HCT116 (cell line): ENCODE results near the gene PTPN23. TPM values are rescaled to one million over a fixed set of nuclear protein-coding genes. Genes with fewer than 3 reads are reported as not detected.

Experiments used
- ATAC-seq: fragments of 200-7000 bp; cut with Tn5 transposase; 2 replicates; pipeline ENCODE4 v1.9.1; 2020; ENCODE audit warnings: mild to moderate bottlenecking, moderate library complexity
- BruUV-seq: library from RNA; stranded (reverse); fragments of 400-500 nt; replicated peaks from 2 replicates; lab custom pipeline; 2021; lab: Mats Ljungman, UMichigan
- CTCF ChIA-PET: fragments of 300-600 bp; sonication (Branson Sonifier 250); formaldehyde crosslinking; loops from one replicate; lab custom pipeline; 2021; ENCODE audit warnings: antibody characterized with exemption; lab: Charles Lee
- POLR2A ChIA-PET: fragments of 300-600, 350-600 bp; sonication (Branson Sonifier 250); formaldehyde crosslinking; loops from one replicate; lab custom pipeline; 2021; ENCODE audit warnings: antibody characterized with exemption; lab: Charles Lee
- RAD21 ChIA-PET, 2 experiments: fragments of 300-600 bp; sonication (Branson Sonifier 250); formaldehyde crosslinking; loops; one replicate each; lab custom pipeline; 2023; ENCODE audit warnings: low total read pairs in 2 of 2; ENCODE audit not compliant: uncharacterized antibody in 2 of 2, unreplicated experiment in 2 of 2, low non-redundant PET in 1 of 2; lab: Charles Lee
- DNase-seq: peaks from one replicate; pipeline ENCODE4 v3.0.0-alpha.2; 2010; ENCODE audit warnings: low read depth, low spot score
- H2AFZ ChIP-seq: fragments of 200-600 bp; shearing (Covaris generic), sonication (generic); 2 replicates; pipeline ENCODE4 v1.6.1; 2017; ENCODE audit warnings: low read depth, mixed run types, mixed read lengths, antibody characterized with exemption, low read length; ENCODE audit not compliant: poor library complexity, severe bottlenecking
- H3K27ac ChIP-seq: 2 replicates; pipeline ENCODE4 v1.5.1; 2012; ENCODE audit warnings: low read depth, low read length
- H3K27me3 ChIP-seq: fragments of 200-600 bp; sonication (generic); 2 replicates; pipeline ENCODE4 v1.6.1; 2016; ENCODE audit warnings: mixed run types, low read length, mixed read lengths; ENCODE audit not compliant: insufficient read depth
- H3K36me3 ChIP-seq, 2 experiments: fragments of 200-500 bp in 1 of 2; fragments of 200-600 bp in 1 of 2; sonication (Bioruptor generic) in 1 of 2; sonication (generic) in 1 of 2; 2 replicates each; pipeline versions ENCODE4 v1.5.1 to v1.6.1; 2014 to 2016; ENCODE audit warnings: low read length in 2 of 2, inconsistent platforms in 1 of 2, mixed read lengths in 1 of 2, mixed run types in 1 of 2; ENCODE audit not compliant: insufficient read depth in 2 of 2, control insufficient read depth in 1 of 2
- H3K4me1 ChIP-seq, 2 experiments: fragments of 200-600 bp in 1 of 2; sonication (generic) in 1 of 2; 2 replicates each; pipeline versions ENCODE4 v1.5.1 to v1.6.1; 2012 to 2017; ENCODE audit warnings: low read length in 2 of 2, inconsistent platforms in 1 of 2, mild to moderate bottlenecking in 1 of 2, mixed read lengths in 1 of 2, mixed run types in 1 of 2, moderate library complexity in 1 of 2; ENCODE audit not compliant: insufficient read depth in 2 of 2, control insufficient read depth in 1 of 2
- H3K4me2 ChIP-seq: fragments of 200-600 bp; sonication (generic); 2 replicates; pipeline ENCODE4 v1.6.1; 2017; ENCODE audit warnings: mixed run types, low read length, mixed read lengths
- H3K4me3 ChIP-seq, 2 experiments: fragments of 200-600 bp in 1 of 2; sonication (generic) in 1 of 2; replicated peaks in 1 of 2; 2 replicates each; pipeline ENCODE4 v1.5.1; 2011 to 2016; ENCODE audit warnings: low read length in 2 of 2, control low read depth in 1 of 2, low read depth in 1 of 2, mild to moderate bottlenecking in 1 of 2, mixed read lengths in 1 of 2, mixed run types in 1 of 2
- H3K79me2 ChIP-seq: fragments of 200-600 bp; sonication (generic); 2 replicates; pipeline ENCODE4 v1.6.1; 2017; ENCODE audit warnings: mild to moderate bottlenecking, mixed run types, low read length, moderate library complexity, mixed read lengths; ENCODE audit not compliant: insufficient read depth
- H3K9ac ChIP-seq: fragments of 200-600 bp; sonication (generic); 2 replicates; pipeline ENCODE4 v1.6.1; 2016; ENCODE audit warnings: low read length, mixed read lengths
- H3K9me2 ChIP-seq: fragments of 200-600 bp; sonication (generic), shearing (Covaris generic); 2 replicates; pipeline ENCODE4 v1.6.1; 2017; ENCODE audit warnings: mixed run types, mild to moderate bottlenecking, moderate library complexity; ENCODE audit not compliant: insufficient read depth
- H3K9me3 ChIP-seq, 2 experiments: fragments of 200-500 bp in 1 of 2; fragments of 200-600 bp in 1 of 2; sonication (Bioruptor generic) in 1 of 2; sonication (generic) in 1 of 2; 2 replicates each; pipeline ENCODE4 v1.6.1; 2014 to 2017; ENCODE audit warnings: low read length in 2 of 2, mixed read lengths in 2 of 2, inconsistent platforms in 1 of 2, low read depth in 1 of 2, mild to moderate bottlenecking in 1 of 2, mixed run types in 1 of 2, moderate library complexity in 1 of 2; ENCODE audit not compliant: control insufficient read depth in 1 of 2, insufficient read depth in 1 of 2
- H4K20me1 ChIP-seq: fragments of 200-600 bp; sonication (generic), shearing (Covaris generic); 2 replicates; pipeline ENCODE4 v1.6.1; 2017; ENCODE audit warnings: mixed run types, mild to moderate bottlenecking, moderate library complexity; ENCODE audit not compliant: insufficient read depth
- ATF3 ChIP-seq: IDR thresholded peaks from 2 replicates; pipeline ENCODE4 v1.6.1; 2012
- CBX3 ChIP-seq: IDR thresholded peaks from 2 replicates; pipeline ENCODE4 v1.6.1; 2012; ENCODE audit warnings: low read depth
- CEBPB ChIP-seq: IDR thresholded peaks from 2 replicates; pipeline ENCODE4 v1.6.1; 2012; ENCODE audit warnings: low read depth
- CTCF ChIP-seq, 3 experiments: fragments of 200-600 bp in 1 of 3; sonication (generic) in 1 of 3; IDR thresholded peaks in 2 of 3; conservative IDR thresholded peaks in 1 of 3; 2 replicates each; pipeline ENCODE4 v1.5.1; 2012 to 2017; ENCODE audit warnings: low read depth in 2 of 3, low read length in 2 of 3, antibody characterized with exemption in 1 of 3, borderline replicate concordance in 1 of 3, control low read depth in 1 of 3, mild to moderate bottlenecking in 1 of 3, mixed read lengths in 1 of 3, mixed run types in 1 of 3, moderate library complexity in 1 of 3; ENCODE audit not compliant: insufficient read depth in 1 of 3
- EGR1 ChIP-seq: IDR thresholded peaks from 2 replicates; pipeline ENCODE4 v1.6.1; 2012; ENCODE audit warnings: low read depth
- EZH2 ChIP-seq: fragments of 200-600 bp; sonication (generic); IDR thresholded peaks from 2 replicates; pipeline ENCODE4 v1.6.1; 2017; ENCODE audit warnings: antibody characterized with exemption, mixed run types
- EZH2phosphoT487 ChIP-seq: fragments of 200-600 bp; IDR thresholded peaks from 2 replicates; pipeline ENCODE4 v1.6.1; 2018; ENCODE audit warnings: antibody characterized with exemption, borderline replicate concordance
- FOSL1 ChIP-seq: IDR thresholded peaks from 2 replicates; pipeline ENCODE4 v1.6.1; 2012; ENCODE audit warnings: low read depth
- JUND ChIP-seq: IDR thresholded peaks from 2 replicates; pipeline ENCODE4 v1.6.1; 2012
- MAX ChIP-seq: IDR thresholded peaks from 2 replicates; pipeline ENCODE4 v1.6.1; 2012
- POLR2A ChIP-seq: IDR thresholded peaks from 2 replicates; pipeline ENCODE4 v1.7.0; 2011; ENCODE audit warnings: borderline replicate concordance; ENCODE audit not compliant: insufficient read depth, insufficient read length; ENCODE audit errors: extremely low read depth
- POLR2AphosphoS5 ChIP-seq: IDR thresholded peaks from 2 replicates; pipeline ENCODE4 v1.6.1; 2011; ENCODE audit warnings: mild to moderate bottlenecking, low read depth, low read length, moderate library complexity
- RAD21 ChIP-seq: IDR thresholded peaks from 2 replicates; pipeline ENCODE4 v1.6.1; 2012; ENCODE audit warnings: low read depth, mild to moderate bottlenecking
- REST ChIP-seq: IDR thresholded peaks from 2 replicates; pipeline ENCODE4 v1.6.1; 2012; ENCODE audit warnings: low read depth
- SIN3A ChIP-seq: IDR thresholded peaks from 2 replicates; pipeline ENCODE4 v1.6.1; 2012; ENCODE audit warnings: low read depth
- SRF ChIP-seq: IDR thresholded peaks from 2 replicates; pipeline ENCODE4 v1.6.1; 2012; ENCODE audit warnings: low read depth
- YY1 ChIP-seq: IDR thresholded peaks from 2 replicates; pipeline ENCODE4 v1.6.1; 2011; ENCODE audit warnings: low read length, low read depth, moderate library complexity, mild to moderate bottlenecking; ENCODE audit not compliant: insufficient replicate concordance; ENCODE audit errors: extremely low read depth
- ZFX ChIP-seq: fragments of 450-650 bp; IDR thresholded peaks from 2 replicates; pipeline ENCODE4 v1.6.1; 2017
- ZNF274 ChIP-seq: fragments of 200-500 bp; sonication (Bioruptor generic); IDR thresholded peaks from 2 replicates; pipeline ENCODE4 v1.6.1; 2014; ENCODE audit warnings: mild to moderate bottlenecking, low read depth, low read length, inconsistent platforms
- intact Hi-C: fragments of 100-400 bp; cut with micrococcal nuclease; formaldehyde crosslinking; loops from 2 replicates; pipeline ENCODE4 v1.10.0; 2022
- total RNA-seq: library from RNA; stranded (reverse); gene quantifications from one replicate; pipeline ENCODE4 v1.2.1, GENCODE V29; 2021; ENCODE audit not compliant: unreplicated experiment

The PTPN23 gene
- total RNA-seq, 1 experiment from 2014 or later = 56.5 TPM

- no peak for TF ChIP-seq POLR2AphosphoS5
- TF ChIP-seq, all 23 proteins: peak for 0
These were observed 30.2 kb downstream of the PTPN23 start (continued) for GRCh38 chr3:47410801-47411646.

DNA sequence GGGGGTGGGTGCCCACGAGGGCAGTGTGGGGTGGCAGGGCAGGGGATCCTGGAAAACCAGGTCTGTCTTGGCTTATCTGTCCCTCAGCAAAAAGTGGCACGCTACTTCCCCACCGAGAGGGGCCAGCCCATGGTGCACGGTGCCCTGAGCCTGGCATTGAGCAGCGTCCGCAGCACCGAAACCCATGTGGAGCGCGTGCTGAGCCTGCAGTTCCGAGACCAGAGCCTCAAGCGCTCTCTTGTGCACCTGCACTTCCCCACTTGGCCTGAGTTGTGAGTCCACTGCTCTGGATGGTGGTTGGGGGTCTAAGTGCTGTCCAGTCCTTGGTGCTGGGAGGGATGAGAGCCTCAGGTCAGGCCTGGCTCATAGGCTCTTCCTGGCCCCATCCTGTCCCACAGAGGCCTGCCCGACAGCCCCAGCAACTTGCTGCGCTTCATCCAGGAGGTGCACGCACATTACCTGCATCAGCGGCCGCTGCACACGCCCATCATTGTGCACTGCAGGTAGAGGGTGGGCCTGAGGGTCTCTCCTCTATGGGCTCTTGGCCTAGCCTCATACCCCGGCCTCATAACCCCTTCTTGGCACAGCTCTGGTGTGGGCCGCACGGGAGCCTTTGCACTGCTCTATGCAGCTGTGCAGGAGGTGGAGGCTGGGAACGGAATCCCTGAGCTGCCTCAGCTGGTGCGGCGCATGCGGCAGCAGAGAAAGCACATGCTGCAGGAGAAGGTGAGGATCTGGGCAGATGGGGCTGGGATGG, 31.1 kb downstream of the PTPN23 start:
- no peaks in the 10 kb centered on the region for H4K20me1 ChIP-seq
- no peak overlapping the region for H3K4me2 ChIP-seq
- no peaks in the 10 kb centered on the region for H3K27me3 ChIP-seq
- RAD21 ChIA-PET = no interaction called here
- no peak overlapping the region for H2AFZ ChIP-seq
- H3K9ac ChIP-seq = no peak overlapping the region
- H3K36me3 ChIP-seq = peaks cover 16 to 29% of the 10 kb centered on the region in 2 experiments; a peak in 3 of 4 replicates
- H3K9me3 ChIP-seq = no peaks in the 10 kb centered on the region
- H3K79me2 ChIP-seq = no peaks in the 10 kb centered on the region
- ATAC-seq (no peak), DNase-seq (no peak)
- no peaks in the 10 kb centered on the region for H3K9me2 ChIP-seq
- H3K4me3 ChIP-seq = no peak overlapping the region
- H3K27ac ChIP-seq = no peak overlapping the region
- H3K4me1 ChIP-seq = peaks cover 0 to 6% of the 10 kb centered on the region in 2 experiments; a peak in 1 of 4 replicates
- POLR2A ChIA-PET = no interaction called here
- intact Hi-C loops = no loop called here
- BruUV-seq = no TSS peak
- CTCF ChIA-PET = interaction anchor here (1.6 kb wide), 1 partner anchor 9 kb away, joined by 3 read pairs; no protein-coding TSS in a partner anchor
- TF ChIP-seq YY1 = no peak
- TF ChIP-seq RAD21 = no peak
- no peak for TF ChIP-seq SIN3A
- no peak for TF ChIP-seq EZH2phosphoT487
- TF ChIP-seq JUND = no peak
- TF ChIP-seq FOSL1 = no peak
- TF ChIP-seq MAX = no peak
- TF ChIP-seq ATF3 = no peak
- TF ChIP-seq ZFX = no peak
- TF ChIP-seq ZNF274 = no peak
- TF ChIP-seq POLR2A = no peak
- TF ChIP-seq CBX3 = no peak
- TF ChIP-seq POLR2AphosphoS5 = no peak
- no peak for TF ChIP-seq CEBPB
- TF ChIP-seq EZH2 = no peak
- no peak for TF ChIP-seq CTCF (IDR thresholded peaks at IDR 0.05 in 2 of 3, conservative IDR thresholded peaks at IDR 0.05 in 1 of 3; ENCODE audit: borderline replicate concordance in 1 of 3, insufficient read depth in 1 of 3, low read depth in 2 of 3, low read length in 2 of 3)
- TF ChIP-seq REST = no peak
- no peak for TF ChIP-seq EGR1
- TF ChIP-seq SRF = no peak
